ENCODE measurements around the gene ABI3. TPM values are rescaled to one million over a fixed set of nuclear protein-coding genes. Genes with fewer than 3 reads are reported as not detected.

The ABI3 gene
- 0.11 TPM in 1 of 2 replicates, not detected in the other for total RNA-seq

GRCh38 chr17:49210158-49211029, at the start of gene ABI3, which contains the start of gene GNGT2:
TSS of gene ABI3 (plus strand) at chr17:49210707. CDS start at chr17:49210725, 18 bp downstream.
TSS of gene GNGT2 (minus strand) at chr17:49210574. CDS start at chr17:49207422, 3,152 bp downstream.

GRCh38 chr17:49230636-49231562, 20.4 kb downstream of the ABI3 start, which contains the start of gene PHOSPHO1:
TSS of gene PHOSPHO1 (minus strand) at chr17:49230787. CDS start at chr17:49226691, 4,096 bp downstream.

Other genes starting within 250 kb of the ABI3 start
- gene GIP, start 242.1 kb upstream of the ABI3 start, total RNA-seq, result not detected in 2 replicates
- 0.44 and 0.62 TPM in 2 replicates for gene IGF2BP1, start 213.3 kb upstream of the ABI3 start, total RNA-seq
- under 0.01 TPM in 1 of 2 replicates, not detected in the other for gene B4GALNT2, start 77.9 kb upstream of the ABI3 start, total RNA-seq
- not detected in 2 replicates for gene GNGT2, start 133 bp upstream of the ABI3 start, total RNA-seq
- gene PHOSPHO1, start 20.1 kb downstream of the ABI3 start, total RNA-seq, result not detected in 2 replicates
- 6.9 and 7.5 TPM in 2 replicates for gene ZNF652, start 151.5 kb downstream of the ABI3 start, total RNA-seq
- gene PHB1, start 204.2 kb downstream of the ABI3 start, total RNA-seq, result 154 and 226 TPM in 2 replicates

All from uterine smooth muscle cell (primary cell).